Upper lobe of right lung (tissue), 1 donor: ENCODE measurements around the gene ADAM22. TPM values are rescaled to one million over a fixed set of nuclear protein-coding genes. Genes with fewer than 3 reads are reported as not detected.

Source experiments
- ATAC-seq: fragments of 200-7000 bp; cut with Tn5 transposase; one replicate; pipeline ENCODE4 v1.9.1; 2020; ENCODE audit warnings: mild to moderate bottlenecking, moderate library complexity
- DNase-seq: peaks from one replicate; pipeline ENCODE4 v3.0.0-alpha.2; 2020
- H3K27ac ChIP-seq: fragments of 200-600 bp; one replicate; pipeline ENCODE4 v1.8.0; 2022
- H3K27me3 ChIP-seq: fragments of 200-600 bp; one replicate; pipeline ENCODE4 v1.8.0; 2022; ENCODE audit warnings: mild to moderate bottlenecking
- H3K36me3 ChIP-seq: fragments of 200-600 bp; one replicate; pipeline ENCODE4 v1.8.0; 2022
- H3K4me1 ChIP-seq: fragments of 200-600 bp; one replicate; pipeline ENCODE4 v1.8.0; 2022
- H3K4me3 ChIP-seq: fragments of 200-600 bp; one replicate; pipeline ENCODE4 v1.8.0; 2022; ENCODE audit warnings: mild to moderate bottlenecking
- H3K9me3 ChIP-seq: fragments of 200-600 bp; one replicate; pipeline ENCODE4 v1.8.0; 2022
- intact Hi-C: fragments of 100-400 bp; cut with DNase I; formaldehyde crosslinking; loops from one replicate; pipeline ENCODE4 v1.11.0; 2022
- total RNA-seq: library from RNA; stranded (reverse); fragmentation: NEBNext Ultra II Directional; extraction: Animal tissue kit (Norgen Biotek cat#: 25700); gene quantifications from one replicate; pipeline ENCODE4 v1.2.1, GENCODE V29; 2021
- TF ChIP-seq, protein P1 (sequence below): fragments of 200-600 bp; IDR thresholded peaks from one replicate; pipeline ENCODE4 v1.8.0; 2022; ENCODE audit warnings: antibody characterized with exemption
- donor health status: DM: no; HTN: yes; CAD: no; lungs with severe emphysema.

The ADAM22 gene
- total RNA-seq, 1 donor from 2014 or later = 4.3 TPM

DNA sequence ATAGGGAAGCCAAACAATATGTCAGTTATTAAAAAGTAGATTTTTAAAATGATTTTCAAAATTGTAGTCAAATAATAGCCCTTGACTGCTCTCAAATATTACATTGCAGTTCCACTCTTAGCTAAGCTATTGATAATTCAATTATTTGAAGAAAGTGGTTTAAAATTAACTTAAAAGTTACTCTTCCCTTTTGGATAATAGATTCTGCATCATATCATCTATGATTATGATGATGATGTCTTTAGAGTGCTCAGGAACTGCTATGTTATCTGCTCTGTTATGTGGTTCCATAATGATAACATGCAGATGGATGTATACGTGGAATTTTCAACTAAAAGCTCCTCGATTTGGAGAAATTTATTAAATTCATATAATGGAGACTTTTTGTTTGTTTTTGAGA lies 110.0 kb downstream of the ADAM22 start:
- intact Hi-C loops = no loop called here
- no peaks in the 10 kb centered on the region for H3K9me3 ChIP-seq
- no peaks in the 10 kb centered on the region for H3K27me3 ChIP-seq
- no peak overlapping the region for H3K4me3 ChIP-seq
- TF ChIP-seq, protein P1, sequence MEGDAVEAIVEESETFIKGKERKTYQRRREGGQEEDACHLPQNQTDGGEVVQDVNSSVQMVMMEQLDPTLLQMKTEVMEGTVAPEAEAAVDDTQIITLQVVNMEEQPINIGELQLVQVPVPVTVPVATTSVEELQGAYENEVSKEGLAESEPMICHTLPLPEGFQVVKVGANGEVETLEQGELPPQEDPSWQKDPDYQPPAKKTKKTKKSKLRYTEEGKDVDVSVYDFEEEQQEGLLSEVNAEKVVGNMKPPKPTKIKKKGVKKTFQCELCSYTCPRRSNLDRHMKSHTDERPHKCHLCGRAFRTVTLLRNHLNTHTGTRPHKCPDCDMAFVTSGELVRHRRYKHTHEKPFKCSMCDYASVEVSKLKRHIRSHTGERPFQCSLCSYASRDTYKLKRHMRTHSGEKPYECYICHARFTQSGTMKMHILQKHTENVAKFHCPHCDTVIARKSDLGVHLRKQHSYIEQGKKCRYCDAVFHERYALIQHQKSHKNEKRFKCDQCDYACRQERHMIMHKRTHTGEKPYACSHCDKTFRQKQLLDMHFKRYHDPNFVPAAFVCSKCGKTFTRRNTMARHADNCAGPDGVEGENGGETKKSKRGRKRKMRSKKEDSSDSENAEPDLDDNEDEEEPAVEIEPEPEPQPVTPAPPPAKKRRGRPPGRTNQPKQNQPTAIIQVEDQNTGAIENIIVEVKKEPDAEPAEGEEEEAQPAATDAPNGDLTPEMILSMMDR = no peak
- ATAC-seq = no peak
- DNase-seq = no peak
- no peaks in the 10 kb centered on the region for H3K4me1 ChIP-seq
- no peak overlapping the region for H3K27ac ChIP-seq
- no peaks in the 10 kb centered on the region for H3K36me3 ChIP-seq

DNA sequence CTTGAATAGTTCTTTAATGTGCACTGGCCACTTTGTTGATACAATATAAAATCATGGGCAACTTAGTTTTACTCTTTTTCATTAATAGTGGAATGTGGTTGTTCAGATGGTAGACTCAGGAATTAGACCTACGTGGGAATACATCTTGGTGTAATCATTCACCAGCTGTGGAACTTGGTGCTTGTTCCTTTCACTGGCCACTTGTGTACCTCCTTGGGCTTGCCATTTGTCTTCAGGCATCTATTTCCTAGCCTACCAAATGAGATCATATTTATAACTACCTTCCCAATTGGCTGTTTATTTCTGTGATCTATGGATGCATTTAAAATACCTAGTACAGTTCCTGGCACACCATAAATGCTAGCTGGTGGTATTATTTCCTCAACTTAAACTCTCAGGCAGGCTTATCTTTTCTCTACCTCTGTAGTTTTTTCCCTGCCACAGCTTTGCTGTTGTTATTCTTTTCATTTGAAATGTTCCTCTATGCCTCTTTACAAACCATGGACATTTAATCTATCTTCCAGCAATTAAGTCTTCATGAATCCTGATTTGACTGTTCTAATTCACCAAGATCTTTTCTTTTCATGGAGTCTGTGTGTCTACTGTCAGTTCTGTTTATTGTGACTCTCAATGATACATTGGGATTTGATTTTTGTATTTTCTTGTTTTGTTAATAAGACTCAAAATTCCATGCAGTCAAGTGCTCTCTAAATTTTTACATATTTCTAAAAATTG lies 113.0 kb downstream of the ADAM22 start:
- no peak for ATAC-seq
- intact Hi-C loops = no loop called here
- Histone ChIP-seq H3K4me1 (no peaks in the 10 kb centered on the region), H3K4me3 (no peak overlapping the region), H3K9me3 (no peaks in the 10 kb centered on the region), H3K27me3 (no peaks in the 10 kb centered on the region), H3K36me3 (no peaks in the 10 kb centered on the region), H3K27ac (no peak overlapping the region)
- TF ChIP-seq, protein P1 = no peak
- no peak for DNase-seq

DNA sequence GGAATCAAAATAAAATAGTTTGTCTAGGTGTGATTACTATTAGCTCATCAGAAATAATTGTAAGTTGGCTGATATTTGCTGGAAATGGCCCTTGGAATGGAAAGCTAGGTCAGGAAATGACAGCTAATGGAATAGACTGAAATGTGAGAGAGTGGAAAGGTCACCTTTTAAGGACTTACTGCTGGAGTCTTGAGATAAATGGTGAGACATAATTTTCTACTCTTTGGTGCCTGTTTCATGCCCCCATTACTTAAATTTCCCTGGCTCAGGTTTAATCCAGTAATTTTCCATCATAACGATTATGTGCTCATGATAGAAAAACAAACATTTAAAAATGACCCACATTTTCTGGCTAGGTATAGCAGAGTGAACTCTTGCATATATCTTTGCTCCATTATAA lies 123.6 kb downstream of the ADAM22 start:
- intact Hi-C loops = no loop called here
- Histone ChIP-seq H3K9me3 (no peaks in the 10 kb centered on the region), H3K4me1 (no peaks in the 10 kb centered on the region), H3K27ac (no peak overlapping the region), H3K4me3 (no peak overlapping the region), H3K36me3 (no peaks in the 10 kb centered on the region), H3K27me3 (no peaks in the 10 kb centered on the region)
- TF ChIP-seq, protein P1 = no peak
- DNase-seq (no peak), ATAC-seq (no peak)

DNA sequence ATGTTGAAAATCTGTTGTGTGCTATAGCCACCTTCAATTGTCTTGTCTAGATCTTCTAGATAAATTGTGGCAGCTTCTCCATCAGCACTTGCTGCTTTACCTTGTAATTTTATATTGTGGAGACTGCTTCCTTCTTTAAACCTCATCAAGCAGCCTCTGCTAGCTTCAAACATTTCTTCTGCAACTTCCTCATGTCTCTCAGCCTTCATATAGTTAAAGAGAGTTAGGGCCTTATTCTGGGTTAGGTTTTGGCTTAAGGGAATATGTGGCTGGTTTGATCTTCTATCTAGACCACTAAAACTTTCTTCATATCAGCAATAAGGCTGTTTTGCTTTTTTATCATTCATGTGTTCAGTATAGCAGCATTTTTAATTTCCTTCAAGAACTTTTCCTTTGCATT lies 128.2 kb downstream of the ADAM22 start:
- TF ChIP-seq, protein P1 = no peak
- intact Hi-C loops = no loop called here
- H3K36me3 ChIP-seq = no peaks in the 10 kb centered on the region
- H3K27ac ChIP-seq = no peak overlapping the region
- H3K4me1 ChIP-seq = no peaks in the 10 kb centered on the region
- DNase-seq = no peak
- H3K4me3 ChIP-seq = no peak overlapping the region
- no peaks in the 10 kb centered on the region for H3K9me3 ChIP-seq
- H3K27me3 ChIP-seq = no peaks in the 10 kb centered on the region
- ATAC-seq = no peak

DNA sequence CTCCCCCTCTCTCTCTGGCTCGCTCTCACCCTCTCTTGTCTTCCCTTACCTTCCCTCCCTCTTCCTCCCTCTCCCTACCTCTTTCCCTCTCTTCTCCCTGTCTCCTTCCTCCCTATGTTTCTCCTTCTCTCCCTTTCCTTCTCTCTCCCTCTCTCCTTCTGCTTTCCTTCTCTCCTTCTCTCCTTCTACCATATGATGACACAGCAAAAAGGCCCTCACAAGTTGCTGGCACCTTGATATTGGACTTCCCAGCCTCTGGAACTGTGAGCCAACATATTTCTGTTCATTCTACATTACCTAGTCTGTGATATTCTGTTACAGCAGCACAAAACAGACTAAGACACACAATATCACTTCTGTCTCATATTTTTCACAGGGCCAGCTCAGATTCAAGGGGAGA lies 135.0 kb downstream of the ADAM22 start:
- intact Hi-C loops = no loop called here
- Histone ChIP-seq H3K36me3 (no peaks in the 10 kb centered on the region), H3K4me3 (no peak overlapping the region), H3K4me1 (no peaks in the 10 kb centered on the region), H3K9me3 (no peaks in the 10 kb centered on the region), H3K27me3 (no peaks in the 10 kb centered on the region), H3K27ac (no peak overlapping the region)
- ATAC-seq (no peak), DNase-seq (no peak)
- TF ChIP-seq, protein P1 = no peak
